GM19438 (cell line): ENCODE measurements around the gene TAF3.
A peak's percentile ranks its signal among the peaks of the same experiment; 100 is the strongest.

Experiments
- ATAC-seq: cut with Tn5 transposase; IDR thresholded peaks from one replicate; pipeline ENCODE4 v1.9.1; 2021; ENCODE audit warnings: low read depth; ENCODE audit not compliant: unreplicated experiment

The TAF3 gene

GRCh38 chr10:7917736-7918135 is 99.4 kb downstream of the TAF3 start:
- no peak for ATAC-seq

GRCh38 chr10:7922707-7923106 is 104.4 kb downstream of the TAF3 start:
- no peak for ATAC-seq

- no peak for ATAC-seq
Measured at GRCh38 chr10:7928536-7928935, 110.2 kb downstream of the TAF3 start.

- no peak for ATAC-seq
Measured at GRCh38 chr10:7932301-7933036, 114.2 kb downstream of the TAF3 start.

DNA sequence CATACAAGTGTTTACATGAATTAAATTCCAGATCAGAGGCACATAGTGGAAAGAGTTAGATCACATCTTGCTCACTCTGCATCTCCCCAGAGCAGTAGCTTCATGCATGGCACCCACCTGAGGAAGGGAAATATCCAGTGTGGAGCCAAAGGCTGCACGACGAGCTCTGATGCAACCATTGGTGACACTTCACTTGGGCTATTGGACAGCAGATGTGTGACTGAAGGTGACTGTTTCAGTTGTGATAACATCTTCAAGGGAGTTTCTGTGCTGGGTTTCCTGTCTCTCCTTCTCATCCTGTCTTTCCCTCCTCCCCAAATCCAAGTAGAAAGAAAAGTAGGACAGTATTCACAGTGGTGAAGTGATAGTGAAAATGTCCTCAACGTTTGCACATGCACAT is 115.0 kb downstream of the TAF3 start:
- no peak for ATAC-seq

GRCh38 chr10:7933757-7934156 is 115.5 kb downstream of the TAF3 start:
- no peak for ATAC-seq

DNA sequence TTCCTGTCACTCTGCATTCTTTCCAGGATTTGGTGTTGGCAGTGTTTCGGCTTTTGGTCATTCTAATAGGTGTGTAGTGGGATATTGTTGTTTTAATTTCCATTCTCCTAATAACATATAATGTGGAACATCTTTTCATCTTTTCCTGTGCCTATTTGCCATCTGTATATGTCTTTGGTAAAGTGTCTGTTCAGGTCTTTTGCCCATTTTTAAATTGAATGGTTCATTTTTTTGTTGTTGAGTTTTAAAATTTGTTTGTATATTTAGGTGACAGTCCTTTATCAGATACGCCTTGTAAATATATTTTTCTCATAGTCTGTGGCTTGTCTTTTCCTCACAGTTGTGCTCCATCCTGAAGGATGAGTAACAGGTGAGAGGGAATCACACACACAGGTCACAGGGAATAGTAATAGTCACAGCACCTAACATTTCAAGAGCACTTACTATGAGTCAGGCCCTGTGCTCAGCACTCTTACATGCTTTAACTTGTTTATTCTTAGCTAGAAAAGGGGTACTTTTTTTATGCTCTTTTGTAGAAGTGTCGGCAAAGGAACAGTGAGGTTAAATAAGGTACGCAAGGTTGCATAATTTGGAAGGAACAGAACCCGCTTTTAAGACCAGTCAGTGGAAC is 119.1 kb downstream of the TAF3 start:
- ATAC-seq = no peak

DNA sequence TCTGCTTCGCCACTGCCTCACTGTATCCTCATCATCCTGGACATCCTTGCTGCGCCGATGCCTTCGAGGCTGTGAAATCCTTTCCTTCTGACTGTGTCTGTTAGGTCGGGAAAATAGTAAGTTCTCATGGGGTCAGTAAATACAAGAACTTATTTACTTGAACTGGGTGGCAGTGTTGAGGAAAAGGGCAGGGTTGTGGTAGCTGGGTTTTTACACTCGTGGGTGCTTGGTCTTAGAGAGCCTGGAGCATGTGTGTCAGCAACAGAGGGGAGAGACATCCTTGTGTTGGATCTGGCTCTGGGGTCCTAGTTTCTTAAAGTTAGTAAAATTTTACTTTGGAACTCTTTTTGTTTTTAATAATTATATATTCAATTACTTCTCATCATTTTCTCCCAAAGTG is 123.3 kb downstream of the TAF3 start:
- no peak for ATAC-seq

- no peak for ATAC-seq
Measured at GRCh38 chr10:7942316-7942715, 124.0 kb downstream of the TAF3 start.

DNA sequence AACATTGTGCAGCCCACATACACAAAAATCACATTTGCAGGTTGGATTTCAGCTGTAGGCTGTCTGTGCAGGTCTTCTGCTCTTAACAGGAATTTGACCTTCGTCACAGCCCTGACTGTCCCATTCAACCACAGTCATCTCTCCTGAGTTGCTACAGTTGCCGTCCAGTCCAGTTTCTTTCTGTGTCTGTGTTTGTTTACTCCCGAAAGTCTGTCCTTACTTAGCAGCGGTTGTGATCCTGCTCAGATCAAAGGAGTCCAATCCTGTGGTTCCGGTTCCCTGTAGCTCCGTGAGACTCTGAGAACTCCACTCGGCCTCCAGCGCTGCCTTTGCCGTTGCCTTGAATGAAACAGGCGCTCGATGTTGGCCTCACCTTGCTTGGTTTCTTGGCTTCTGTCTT is 124.6 kb downstream of the TAF3 start:
- ATAC-seq = no peak

GRCh38 chr10:7944215-7944480 is 125.8 kb downstream of the TAF3 start:
- ATAC-seq = no peak

- no peak for ATAC-seq
Measured at GRCh38 chr10:7944537-7944936, 126.2 kb downstream of the TAF3 start.

DNA sequence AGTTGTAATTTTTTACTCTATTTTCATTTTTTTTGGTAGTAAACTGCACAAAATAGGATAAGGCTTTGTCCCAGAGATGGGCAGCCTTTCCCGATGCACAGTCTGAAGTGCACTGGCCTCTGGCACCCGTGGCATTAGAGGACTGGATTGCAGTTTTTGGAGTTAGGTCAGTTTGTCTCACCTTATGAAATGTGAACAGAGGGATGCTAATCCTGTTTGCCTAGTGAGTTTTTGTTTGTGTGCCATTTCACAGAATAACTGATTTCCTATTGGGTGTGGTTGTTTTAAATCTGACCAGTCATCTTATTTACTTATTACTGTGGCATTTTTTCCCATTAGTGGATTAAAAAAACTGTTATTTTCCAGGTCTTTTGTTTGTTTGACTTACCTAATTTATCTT is 126.7 kb downstream of the TAF3 start:
- ATAC-seq = no peak

DNA sequence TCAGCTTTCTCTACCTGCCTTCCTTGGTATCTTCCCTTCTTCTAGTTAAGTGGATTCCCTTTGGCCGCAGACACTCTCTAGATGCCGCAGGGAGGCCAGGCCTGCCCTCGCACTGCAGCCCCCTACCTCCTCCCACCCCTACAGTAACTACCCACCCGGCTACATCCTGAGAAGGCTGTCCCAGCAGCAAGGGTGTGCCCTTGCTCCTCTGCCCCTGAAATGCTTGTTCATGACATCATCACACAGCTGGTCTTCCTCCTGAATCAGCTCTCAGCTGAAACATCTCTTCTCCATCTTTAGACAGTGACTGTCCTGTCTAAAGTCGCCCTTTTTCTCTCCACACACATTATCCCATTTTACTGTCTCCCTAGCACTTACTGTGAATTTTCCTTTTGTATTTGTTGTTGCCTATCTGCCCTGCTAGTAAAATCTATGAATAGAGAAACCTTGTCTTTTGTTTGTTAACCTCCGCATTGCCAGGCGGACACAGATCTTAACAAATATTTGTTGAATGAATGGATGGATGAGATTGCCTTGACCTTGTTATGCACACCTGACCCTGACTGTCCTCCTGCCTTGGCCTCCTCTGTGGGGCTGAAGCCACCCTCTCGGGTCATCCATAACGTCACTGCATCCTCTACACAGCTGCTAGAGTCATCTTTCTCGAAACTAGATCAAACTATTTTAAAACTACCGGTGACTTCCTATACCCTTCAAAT is 127.3 kb downstream of the TAF3 start:
- ATAC-seq = no peak

- ATAC-seq = no peak
Measured at GRCh38 chr10:7948371-7949000, 130.2 kb downstream of the TAF3 start.

GRCh38 chr10:7950981-7951847 is 132.9 kb downstream of the TAF3 start:
- no peak for ATAC-seq

DNA sequence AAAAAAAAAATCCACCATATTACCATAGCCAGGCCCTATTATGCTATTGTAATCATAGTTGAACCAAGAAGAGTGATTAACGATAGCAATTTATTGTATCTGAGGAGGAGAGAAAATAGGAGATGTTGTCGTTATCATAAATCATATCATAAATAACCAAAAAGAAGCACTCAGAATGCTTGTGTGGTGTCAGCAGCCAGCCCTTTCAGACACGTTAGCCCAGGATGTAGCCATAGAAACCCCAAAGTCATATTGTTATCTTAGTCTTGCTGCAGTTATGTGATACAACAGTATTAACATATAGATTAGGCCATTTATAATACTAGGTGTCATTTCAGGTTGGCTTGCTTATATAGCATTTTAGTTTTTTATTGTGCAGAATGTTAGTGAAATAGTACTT is 134.0 kb downstream of the TAF3 start:
- ATAC-seq = no peak

GRCh38 chr10:7953447-7953846 is 135.1 kb downstream of the TAF3 start:
- no peak for ATAC-seq

GRCh38 chr10:7955446-7955845 is 137.1 kb downstream of the TAF3 start:
- no peak for ATAC-seq

DNA sequence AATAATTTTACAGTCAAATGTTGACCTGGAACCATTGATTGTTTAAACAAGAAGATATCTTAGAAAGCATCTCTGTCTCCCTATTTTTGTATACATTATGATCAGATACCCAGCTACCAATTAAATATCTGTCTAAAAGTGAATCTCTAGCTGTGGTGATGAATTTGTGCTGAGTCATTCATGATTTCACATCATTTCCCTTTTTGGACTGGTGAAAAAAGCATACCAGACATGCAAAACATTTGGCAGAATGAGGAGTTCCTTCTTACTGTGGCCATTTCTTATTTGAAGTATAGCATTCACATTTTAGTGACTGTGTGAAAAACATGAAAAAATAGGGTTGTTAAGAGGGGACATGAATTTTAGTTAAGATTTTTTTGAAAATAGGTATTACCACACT is 138.2 kb downstream of the TAF3 start:
- ATAC-seq = peak; percentile 72

DNA sequence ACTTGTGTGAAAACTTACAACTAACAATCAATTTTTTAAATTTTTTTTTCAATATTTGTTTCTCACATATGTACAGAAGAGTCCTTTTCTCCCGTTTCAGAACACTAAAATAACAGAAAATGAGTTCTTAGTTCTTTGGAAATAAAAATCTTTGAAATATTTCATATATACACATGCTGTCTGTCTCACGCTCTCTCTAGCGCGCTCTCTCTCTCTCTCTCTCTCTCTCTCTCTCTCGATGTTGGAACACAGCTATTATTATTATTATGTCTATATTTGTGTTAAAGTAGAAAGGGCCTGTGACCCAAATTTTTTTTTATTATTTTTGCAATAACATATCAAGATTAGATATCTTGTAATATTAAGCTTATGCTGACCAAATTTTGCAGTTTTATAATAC is 139.3 kb downstream of the TAF3 start:
- ATAC-seq = no peak
